ENCODE measurements around the gene TENM4.
"Not testable (repeated sequence)": the region's sequence is repeated elsewhere in the genome, so short reads cannot be mapped to it uniquely, and the experiment has no call there.

Gene TENM4

DNA sequence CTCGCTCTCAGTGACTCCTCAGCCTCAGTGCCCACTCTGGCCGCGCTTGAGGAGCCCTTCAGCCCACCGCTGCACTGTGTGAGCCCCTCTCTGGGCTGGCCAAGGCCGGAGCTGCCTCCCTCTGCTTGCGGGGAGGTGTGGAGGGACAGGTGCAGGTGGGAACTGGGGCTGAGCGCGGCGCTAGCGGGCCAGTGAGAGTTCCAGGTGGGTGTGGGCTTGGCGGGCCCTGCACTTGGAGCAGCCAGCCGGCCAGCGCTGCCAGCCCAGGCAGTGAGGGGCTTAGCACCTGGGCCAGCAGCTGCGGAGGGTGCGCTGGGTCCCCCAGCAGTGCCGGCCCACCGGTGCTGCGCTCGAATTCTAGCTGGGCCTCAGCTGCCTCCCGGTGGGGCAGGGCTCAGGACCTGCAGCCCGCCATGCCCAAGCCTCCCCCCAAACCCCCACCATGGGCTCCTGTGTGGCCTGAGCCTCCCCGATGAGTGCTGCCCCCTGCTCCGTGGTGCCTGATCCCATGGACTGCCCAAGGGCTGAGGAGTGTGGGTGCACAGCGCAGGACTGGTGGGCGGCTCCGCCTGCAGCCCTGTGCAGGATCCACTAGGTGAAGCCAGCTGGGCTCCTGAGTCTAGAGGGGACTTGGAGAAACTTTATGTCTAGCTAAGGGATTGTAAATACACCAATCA lies 802.0 kb downstream of the TENM4 start:
- DNase-seq (ENCODE audit: low read depth): no peak

DNA sequence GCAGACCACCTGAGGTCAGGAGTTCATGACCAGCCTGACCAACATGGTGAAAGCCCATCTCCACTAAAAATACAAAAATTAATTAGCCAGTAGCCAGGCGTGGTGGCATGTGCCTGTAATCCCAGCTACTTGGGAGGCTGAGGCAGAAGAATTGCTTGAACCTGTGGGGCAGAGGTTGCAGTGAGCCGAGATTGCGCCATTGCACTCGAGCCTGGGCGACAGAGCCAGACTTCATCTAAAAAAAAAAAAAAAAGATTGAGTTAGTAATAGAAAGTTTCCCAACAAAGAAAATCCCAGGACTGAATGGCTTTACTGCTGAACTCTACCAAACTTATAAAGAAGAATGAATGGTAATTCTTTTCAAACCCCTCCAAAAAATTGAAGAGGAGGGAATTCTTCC lies 803.3 kb downstream of the TENM4 start:
- not testable (repeated sequence) for DNase-seq (ENCODE audit: low read depth)

DNA sequence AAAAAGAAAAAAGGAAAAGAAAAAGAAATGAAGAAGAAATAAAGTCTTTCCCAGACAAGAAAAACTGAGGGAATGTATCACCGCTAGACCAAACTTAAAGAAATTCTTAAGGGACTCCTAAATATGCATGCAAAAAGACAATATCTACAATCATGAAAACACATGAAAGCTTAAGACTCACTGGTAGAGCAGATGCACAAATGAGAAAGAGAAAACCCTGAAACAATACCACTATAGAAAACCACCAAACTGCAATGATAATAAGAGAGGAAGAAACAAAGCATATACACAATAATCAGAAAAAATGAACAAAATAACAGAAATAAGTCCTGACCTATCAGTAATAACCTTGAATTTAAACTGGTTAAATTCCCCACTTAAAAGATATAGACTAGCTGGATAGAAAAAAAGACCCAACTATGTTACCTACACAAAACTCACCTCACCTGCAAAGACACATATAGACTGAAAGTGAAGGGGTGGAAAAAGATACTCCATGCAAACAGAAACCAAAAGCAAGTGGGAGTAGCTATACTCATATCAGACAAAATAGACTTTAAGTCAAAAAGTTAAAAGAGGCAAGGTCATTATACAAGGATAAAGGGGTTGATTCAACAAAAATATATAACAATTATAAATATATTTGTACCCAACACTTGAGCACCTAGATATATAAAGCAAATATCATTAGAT lies 804.9 kb downstream of the TENM4 start:
- DNase-seq (ENCODE audit: low read depth): no peak

DNA sequence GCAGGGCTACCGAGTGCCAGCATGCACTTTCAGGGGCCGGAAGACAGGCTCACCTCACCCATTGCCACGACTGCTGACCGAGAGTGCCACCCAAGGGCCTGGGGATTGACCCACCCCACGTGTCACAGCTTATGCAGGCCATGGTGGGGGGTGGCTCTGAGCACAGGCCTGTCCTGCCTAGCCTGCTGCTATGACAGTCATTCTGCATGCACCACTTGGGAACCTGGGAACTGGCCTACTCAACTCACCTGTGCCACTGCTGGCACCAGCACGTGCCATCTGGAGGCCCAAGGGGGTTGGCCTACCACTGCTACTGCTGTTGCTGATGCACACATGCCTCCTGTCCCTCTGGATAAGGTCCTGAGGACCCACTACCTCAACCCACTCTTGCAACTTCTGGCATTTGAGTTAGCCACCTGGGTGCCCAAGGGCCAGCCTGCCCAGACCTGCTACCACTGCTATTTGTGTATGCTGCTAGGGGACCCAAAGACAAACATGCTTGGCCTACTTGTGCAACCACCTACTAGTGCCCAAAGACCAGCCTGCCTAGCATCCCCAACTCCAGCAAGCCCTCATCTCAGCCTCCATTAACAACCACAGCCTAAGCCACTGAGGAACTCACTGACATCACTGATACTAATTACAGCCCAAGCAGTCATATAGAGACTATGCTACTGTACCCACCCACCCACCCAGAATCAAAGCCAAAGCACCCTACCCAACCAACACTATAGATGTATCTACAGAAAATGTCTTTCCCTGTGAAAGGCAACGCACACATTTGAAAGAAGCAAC lies 807.1 kb downstream of the TENM4 start:
- DNase-seq (ENCODE audit: low read depth): no peak

DNA sequence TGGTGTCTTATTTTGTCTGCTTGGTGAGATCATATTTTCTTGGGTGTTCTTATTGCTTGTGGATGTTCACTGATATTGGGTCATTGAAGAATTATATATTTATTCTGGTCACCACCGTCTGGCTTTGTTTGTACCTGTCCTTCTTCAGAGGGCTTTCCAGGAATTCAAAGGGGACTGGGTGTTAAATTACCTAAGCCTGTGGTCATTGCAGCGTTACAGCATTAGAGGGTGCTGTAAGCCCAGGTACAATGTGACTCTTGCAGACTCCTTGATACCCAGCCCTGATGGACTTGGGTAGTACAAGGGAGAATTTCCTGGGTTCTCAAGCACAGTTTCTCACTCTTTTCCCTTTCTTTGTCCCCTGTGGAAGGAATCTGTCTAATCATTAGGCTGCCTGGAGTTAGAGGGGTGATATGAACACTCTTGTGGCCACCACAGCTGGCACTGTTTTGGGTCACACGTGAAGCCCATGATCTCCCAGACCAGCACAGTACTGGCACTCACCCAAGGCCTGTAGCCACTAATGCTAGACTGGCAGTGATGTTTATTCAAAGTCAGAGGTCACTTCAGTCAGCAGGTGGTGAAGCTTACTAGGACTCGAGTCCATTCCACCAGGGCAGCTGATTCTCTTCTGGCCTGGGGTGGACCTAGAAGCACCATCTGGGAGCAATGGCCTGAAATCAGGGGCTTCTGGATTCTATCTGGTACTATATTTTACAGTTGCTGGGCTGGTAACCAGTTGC lies 810.1 kb downstream of the TENM4 start:
- DNase-seq (ENCODE audit: low read depth): no peak

DNA sequence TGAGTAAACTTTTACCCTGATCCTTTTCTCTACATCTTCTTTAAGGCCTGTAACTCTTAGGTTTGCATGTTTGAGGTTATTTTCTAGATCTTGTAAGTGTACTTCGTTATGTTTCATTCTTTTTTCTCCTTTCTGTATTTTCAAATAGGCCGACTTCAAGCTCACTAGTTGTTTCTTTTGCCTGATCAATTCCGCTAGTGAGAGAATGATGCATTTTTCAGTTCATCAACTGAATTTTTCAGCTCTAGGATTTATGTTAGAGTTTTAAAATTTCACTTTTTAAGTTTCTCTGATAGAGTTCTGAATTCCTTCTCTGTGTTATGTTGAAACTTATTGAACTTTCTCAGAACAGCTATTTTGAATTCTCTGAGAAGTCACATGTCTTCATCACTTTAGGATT lies 810.7 kb downstream of the TENM4 start:
- no peak for DNase-seq (ENCODE audit: low read depth)

DNA sequence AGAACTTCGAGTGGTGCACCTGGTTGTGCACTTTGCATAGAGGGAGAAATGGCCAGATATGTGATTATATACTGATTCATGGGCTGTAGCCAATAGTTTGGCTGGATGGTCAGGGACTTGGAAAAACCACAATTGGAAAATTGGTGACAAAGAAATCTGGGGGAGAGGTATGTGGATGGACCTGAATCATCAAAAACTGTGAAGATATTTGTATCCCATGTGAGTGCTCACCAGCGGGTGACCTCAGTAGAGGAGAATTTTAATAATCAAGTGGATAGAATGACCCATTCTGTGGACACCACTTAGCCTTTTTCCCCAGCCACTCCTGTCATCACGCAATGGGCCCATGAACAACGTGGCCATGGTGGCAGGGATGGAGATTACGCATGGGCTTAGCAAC lies 818.2 kb downstream of the TENM4 start:
- DNase-seq (ENCODE audit: low read depth): no peak

DNA sequence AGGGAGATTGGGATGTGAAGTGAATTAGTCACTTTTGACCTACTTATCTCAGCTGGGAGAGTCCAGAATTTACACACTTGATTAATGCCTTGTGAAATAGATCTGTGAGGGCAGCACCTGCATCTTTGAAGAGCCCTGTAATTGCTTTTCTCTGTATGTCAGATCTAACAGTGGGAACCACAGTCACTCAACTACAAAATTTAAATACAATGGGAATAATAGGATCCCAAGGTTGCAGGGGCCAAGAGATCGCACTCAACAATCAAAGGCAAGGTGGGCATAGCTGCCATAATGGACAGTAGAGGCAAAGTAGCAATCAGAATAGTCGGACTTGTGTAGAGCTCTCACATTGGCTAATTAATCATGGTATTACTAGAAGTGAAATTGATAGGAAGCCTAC lies 820.7 kb downstream of the TENM4 start:
- no peak for DNase-seq (ENCODE audit: low read depth)

DNA sequence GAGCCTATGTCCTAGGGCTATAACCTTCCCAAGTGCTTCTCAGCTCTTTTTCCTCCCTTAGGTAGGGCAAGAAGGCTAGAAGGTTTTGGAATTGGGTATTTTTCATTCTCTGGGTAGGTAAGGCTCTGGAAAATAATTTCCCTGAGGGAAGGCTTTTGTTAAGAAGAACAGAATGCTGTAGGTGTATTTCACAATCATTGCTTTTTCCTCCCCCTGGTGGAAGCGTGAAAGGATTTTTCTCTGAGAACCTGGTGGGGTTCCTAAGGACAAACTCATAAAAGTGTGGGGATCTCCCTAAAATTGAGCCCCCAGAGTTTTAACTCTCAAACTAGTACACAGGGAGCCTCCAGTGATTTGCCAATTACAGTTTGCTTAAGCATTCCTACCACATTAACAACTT lies 825.1 kb downstream of the TENM4 start:
- DNase-seq (ENCODE audit: low read depth): no peak

DNA sequence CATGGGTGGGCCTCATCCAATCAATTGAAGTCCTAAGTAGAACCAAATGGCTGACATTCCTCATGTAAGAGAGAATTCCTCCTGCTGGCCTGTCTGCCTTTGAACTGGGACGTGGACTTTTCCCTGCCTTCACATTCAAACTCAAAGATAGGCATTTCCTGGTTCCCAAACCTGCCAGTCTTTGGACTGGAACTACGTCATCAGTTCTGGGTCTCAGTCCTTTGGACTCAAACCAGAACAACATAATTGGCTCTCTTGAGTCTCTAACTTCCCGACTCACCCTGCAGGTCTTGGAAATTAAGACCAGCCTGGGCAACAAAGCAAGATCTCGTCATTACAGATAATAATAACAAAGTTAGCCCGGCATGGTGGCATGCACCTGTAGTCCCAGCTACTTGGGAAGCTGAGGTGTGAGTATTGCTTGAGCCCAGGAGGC lies 827.4 kb downstream of the TENM4 start:
- DNase-seq (ENCODE audit: low read depth): no peak

DNA sequence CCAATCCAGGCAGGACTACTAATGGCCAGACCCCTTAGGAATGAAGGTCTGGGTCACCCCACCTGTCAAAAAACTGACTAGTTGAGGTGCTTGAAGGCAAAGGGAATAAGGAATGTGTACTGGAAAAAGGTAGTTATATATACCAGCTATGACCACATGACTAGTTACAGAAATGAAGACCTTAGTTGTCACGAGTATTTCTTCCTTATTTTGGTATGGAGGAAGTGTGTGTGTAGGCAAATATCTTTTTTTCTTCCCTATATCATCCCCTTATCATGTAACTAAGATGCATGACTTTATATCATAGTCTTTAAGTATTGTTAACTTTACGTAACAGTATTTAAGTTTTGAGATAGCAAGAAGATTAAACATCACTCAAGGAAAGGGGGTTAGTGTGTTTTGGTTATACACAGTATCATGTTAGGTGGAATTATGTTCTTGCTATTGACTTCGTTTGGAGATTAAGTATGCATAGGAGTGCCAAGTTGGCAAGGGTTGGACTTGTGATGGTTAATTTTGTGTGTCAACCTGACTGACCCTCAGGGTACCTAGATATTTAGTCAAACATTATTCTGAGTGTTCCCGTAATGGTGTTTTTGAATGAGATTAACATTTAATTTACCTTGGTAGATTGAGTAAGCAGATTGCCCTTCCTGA lies 828.0 kb downstream of the TENM4 start:
- no peak for DNase-seq (ENCODE audit: low read depth)

DNA sequence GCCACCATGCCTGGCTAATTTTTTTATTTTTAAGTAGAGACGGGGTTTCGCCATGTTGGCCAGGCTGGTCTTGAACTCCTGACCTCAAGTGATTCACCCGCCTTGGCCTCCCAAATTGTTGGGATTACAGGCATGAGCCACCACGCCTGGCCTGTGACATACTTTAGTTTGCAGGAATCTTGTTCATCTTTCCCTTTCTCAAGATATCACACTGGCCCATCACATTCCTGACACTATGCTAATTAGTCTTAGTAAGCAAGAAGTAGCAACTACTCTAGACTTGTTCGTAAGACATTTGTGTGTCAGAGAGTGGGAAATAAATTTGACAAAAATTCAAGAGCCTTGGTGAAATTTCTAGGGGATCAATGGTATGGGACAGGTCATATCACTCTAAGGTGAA lies 831.5 kb downstream of the TENM4 start:
- DNase-seq (ENCODE audit: low read depth): not testable (repeated sequence)

DNA sequence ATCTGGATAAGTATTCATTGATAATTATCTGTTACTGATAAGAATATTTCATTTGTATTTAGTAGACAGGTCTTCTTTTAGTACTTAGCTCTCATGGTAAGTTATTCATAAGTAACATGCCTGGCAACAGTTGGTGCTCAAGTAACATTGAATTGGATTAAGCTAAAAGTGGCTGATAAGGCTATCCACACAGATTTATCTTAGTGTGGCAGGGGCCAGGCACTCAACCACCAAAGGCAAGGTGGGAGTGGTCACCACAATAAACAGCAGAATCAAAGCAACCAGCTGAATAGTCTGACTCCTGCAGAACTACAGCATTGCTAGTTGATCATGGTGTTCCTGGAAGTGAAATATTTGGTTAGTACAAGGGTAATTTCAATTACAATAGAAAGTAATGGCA lies 833.1 kb downstream of the TENM4 start:
- no peak for DNase-seq (ENCODE audit: low read depth)

DNA sequence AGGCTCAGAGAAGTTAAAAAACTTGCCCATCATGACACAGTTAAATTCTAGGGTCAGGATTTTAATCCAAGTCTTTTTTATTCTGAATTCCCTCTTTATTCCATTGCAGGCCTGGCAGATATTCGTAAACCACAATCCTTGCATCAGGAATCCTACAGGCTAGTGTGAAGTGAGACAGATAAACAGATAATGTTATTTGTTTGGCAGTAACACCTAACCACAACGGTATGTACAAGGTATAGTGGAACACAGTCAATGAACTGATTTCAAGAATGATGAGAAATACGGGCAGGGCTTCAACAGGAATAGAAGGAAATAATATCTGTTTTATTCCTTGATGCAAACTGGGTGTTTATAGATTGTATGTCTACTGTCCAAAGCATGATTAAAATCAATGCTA lies 834.2 kb downstream of the TENM4 start:
- DNase-seq (ENCODE audit: low read depth): no peak

DNA sequence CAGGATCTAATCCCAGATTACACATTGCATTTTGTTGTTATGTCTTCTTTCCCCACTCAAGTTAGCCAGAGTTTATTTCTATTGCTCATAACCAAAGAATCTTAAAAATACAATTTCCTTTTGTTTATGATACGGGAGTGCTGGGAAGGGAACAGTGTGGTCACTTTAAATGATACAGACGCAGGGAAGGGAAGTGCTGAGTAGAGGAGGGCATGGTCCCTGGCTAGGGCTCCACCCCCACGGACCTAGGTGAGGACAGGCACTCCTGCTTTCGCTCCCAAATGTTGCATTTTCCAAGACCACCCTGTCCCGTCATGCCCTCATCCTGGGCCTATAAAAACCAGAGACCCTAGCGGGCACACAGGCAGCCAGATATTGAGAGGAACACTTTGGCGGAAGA lies 835.5 kb downstream of the TENM4 start:
- DNase-seq (ENCODE audit: low read depth): no peak

DNA sequence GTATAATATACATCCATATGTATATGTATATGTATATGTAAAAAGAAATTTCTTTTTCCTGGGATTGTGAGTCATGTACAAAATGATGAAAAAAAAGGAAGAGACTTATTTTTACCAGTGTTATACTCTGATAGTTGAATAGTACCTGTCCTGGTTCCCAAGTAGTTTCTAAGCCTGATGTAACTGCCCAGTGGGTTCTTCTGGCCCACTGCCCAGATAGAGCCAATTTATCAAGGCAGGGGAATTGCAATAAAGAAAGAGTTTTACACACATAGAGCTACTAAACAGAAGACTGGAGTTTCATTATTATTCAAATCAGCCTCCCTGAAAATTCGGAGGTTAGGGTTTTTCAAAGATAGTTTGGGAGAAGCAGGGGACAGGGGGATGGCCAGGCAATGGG lies 837.0 kb downstream of the TENM4 start:
- no peak for DNase-seq (ENCODE audit: low read depth)
